HepG2 (cell line): ENCODE data around the gene STAB2. TPM values are rescaled to one million over a fixed set of nuclear protein-coding genes. Genes with fewer than 3 reads are reported as not detected.

Experiments used
- ATAC-seq: fragments of 200-7000 bp; cut with Tn5 transposase; 3 replicates; pipeline ENCODE4 v1.9.1; 2020; ENCODE audit warnings: mild to moderate bottlenecking, moderate library complexity
- BruUV-seq: library from RNA; stranded (reverse); fragments of 400-500 nt; replicated peaks from 2 replicates; lab custom pipeline; 2021; lab: Mats Ljungman, UMichigan
- CTCF ChIA-PET: fragments of 300-600 bp; formaldehyde crosslinking; extraction: SDS; loops from one replicate; lab custom pipeline; 2021; ENCODE audit warnings: low total read pairs, inconsistent platforms, low intra/inter-chr PET ratio; lab: Yijun Ruan, JAX
- POLR2A ChIA-PET: fragments of 350-600 bp; sonication (Branson Sonifier 250); formaldehyde crosslinking; loops from one replicate; lab custom pipeline; 2020; ENCODE audit warnings: antibody characterized with exemption, inconsistent platforms; lab: Yijun Ruan, JAX
- DNase-seq: peaks from one replicate; pipeline ENCODE4 v3.0.0-alpha.2; 2015; ENCODE audit warnings: low spot score
- FAIRE-seq: peaks from 3 replicates; lab custom pipeline; 2011; peaks lifted over from hg19 to GRCh38; lab: Jason Lieb, UNC
- H2AFZ ChIP-seq: one replicate; pipeline ENCODE4 v1.6.1; 2011; ENCODE audit warnings: low read length, inconsistent platforms
- H3K27ac ChIP-seq: fragments of 300-600 bp; 3 replicates; pipeline ENCODE4 v1.8.0; 2011; ENCODE audit warnings: mixed run types, mild to moderate bottlenecking, mixed read lengths, low read length, inconsistent platforms; ENCODE audit not compliant: insufficient read depth; ENCODE audit errors: extremely low read length
- H3K27me3 ChIP-seq, 2 experiments: fragments of 200-600 bp in 1 of 2; 2 replicates in 1 of 2; 3 replicates in 1 of 2; pipeline versions ENCODE4 v1.6.0 to v1.8.0; 2011; ENCODE audit warnings: low read length in 2 of 2, mild to moderate bottlenecking in 2 of 2, moderate library complexity in 2 of 2, inconsistent platforms in 1 of 2; ENCODE audit not compliant: insufficient read depth in 2 of 2, control insufficient read depth in 1 of 2
- H3K36me3 ChIP-seq, 2 experiments: fragments of 200-600 bp in 1 of 2; replicated peaks in 1 of 2; 2 replicates in 1 of 2; 3 replicates in 1 of 2; pipeline versions ENCODE4 v1.5.1 to v1.8.0; 2011; ENCODE audit warnings: low read length in 2 of 2, inconsistent platforms in 1 of 2; ENCODE audit not compliant: insufficient read depth in 2 of 2, control insufficient read depth in 1 of 2
- H3K4me1 ChIP-seq: 2 replicates; pipeline ENCODE4 v1.5.1; 2012; ENCODE audit warnings: low read length, inconsistent platforms; ENCODE audit not compliant: insufficient read depth
- H3K4me2 ChIP-seq: 2 replicates; pipeline ENCODE4 v1.6.0; 2011; ENCODE audit warnings: low read depth, low read length, inconsistent platforms
- H3K4me3 ChIP-seq, 3 experiments: fragments of 200-600 bp in 1 of 3; sonication (generic), shearing (Covaris generic) in 1 of 3; replicated peaks in 1 of 3; 2 replicates each; pipeline ENCODE4 v1.5.1; 2011 to 2016; ENCODE audit warnings: low read length in 3 of 3, inconsistent platforms in 2 of 3, low read depth in 2 of 3, mild to moderate bottlenecking in 2 of 3, control low read depth in 1 of 3, mixed read lengths in 1 of 3; ENCODE audit not compliant: insufficient read depth in 1 of 3
- H3K79me2 ChIP-seq: one replicate; pipeline ENCODE4 v1.6.1; 2011; ENCODE audit warnings: low read length, inconsistent platforms; ENCODE audit not compliant: insufficient read depth
- H3K9ac ChIP-seq: 2 replicates; pipeline ENCODE4 v1.6.0; 2011; ENCODE audit warnings: mild to moderate bottlenecking, low read depth, low read length, inconsistent platforms; ENCODE audit not compliant: insufficient read depth
- H3K9me3 ChIP-seq: 2 replicates; pipeline ENCODE4 v1.5.1; 2012; ENCODE audit warnings: mild to moderate bottlenecking, low read length
- H4K20me1 ChIP-seq: 2 replicates; pipeline ENCODE4 v1.6.0; 2011; ENCODE audit warnings: inconsistent platforms, mild to moderate bottlenecking, low read length, moderate library complexity; ENCODE audit not compliant: insufficient read depth
- ARNT2 ChIP-seq: sonication (generic); formaldehyde crosslinking; IDR thresholded peaks from 2 replicates; pipeline ENCODE4 v1.8.0; 2022; ENCODE audit warnings: mild to moderate bottlenecking, low read depth, missing genetic modification reagents, moderate library complexity
- DMAP1 ChIP-seq: IDR thresholded peaks from 2 replicates; pipeline ENCODE4 v1.6.1; 2016
- ELF4 ChIP-seq: sonication (generic); formaldehyde crosslinking; IDR thresholded peaks from 2 replicates; pipeline ENCODE4 v1.5.0; 2020; ENCODE audit warnings: missing genetic modification reagents, mild to moderate bottlenecking, moderate library complexity, borderline replicate concordance
- MED8 ChIP-seq: sonication (generic); formaldehyde crosslinking; IDR thresholded peaks from 2 replicates; pipeline ENCODE4 v1.8.1; 2023; ENCODE audit warnings: mild to moderate bottlenecking, missing genetic modification reagents; ENCODE audit not compliant: insufficient replicate concordance
- MXD3 ChIP-seq: IDR thresholded peaks from 2 replicates; pipeline ENCODE4 v1.6.1; 2016; ENCODE audit warnings: mild to moderate bottlenecking, missing biosample characterization, missing genetic modification reagents
- PAXIP1 ChIP-seq: sonication (generic); formaldehyde crosslinking; conservative IDR thresholded peaks from 2 replicates; pipeline ENCODE4 v1.4.0; 2020; ENCODE audit warnings: mild to moderate bottlenecking, missing genetic modification reagents, moderate library complexity
- TCF7 ChIP-seq: sonication (generic); IDR thresholded peaks from 2 replicates; pipeline ENCODE4 v1.6.1; 2016; ENCODE audit warnings: antibody characterized with exemption, low read depth
- TMF1 ChIP-seq: sonication (generic); formaldehyde crosslinking; IDR thresholded peaks from 2 replicates; pipeline ENCODE4 v1.8.1; 2022; ENCODE audit warnings: low read depth, missing genetic modification reagents
- ZFP36L1 ChIP-seq: sonication (generic); formaldehyde crosslinking; IDR thresholded peaks from 2 replicates; pipeline ENCODE4 v1.8.0; 2022; ENCODE audit warnings: mild to moderate bottlenecking, missing genetic modification reagents, moderate library complexity
- ZKSCAN8 ChIP-seq: IDR thresholded peaks from 2 replicates; pipeline ENCODE4 v1.6.1; 2016; ENCODE audit warnings: borderline replicate concordance, missing genetic modification reagents, missing compliant biosample characterization
- ZNF24 ChIP-seq: fragments of 450-650 bp; IDR thresholded peaks from 2 replicates; pipeline ENCODE4 v1.6.1; 2017; ENCODE audit warnings: antibody characterized with exemption, mild to moderate bottlenecking
- ZNF337 ChIP-seq: sonication (generic); formaldehyde crosslinking; IDR thresholded peaks from 2 replicates; pipeline ENCODE4 v1.5.1; 2020; ENCODE audit warnings: missing genetic modification reagents, low read depth, mild to moderate bottlenecking, borderline replicate concordance
- ZNF572 ChIP-seq: sonication (generic); formaldehyde crosslinking; IDR thresholded peaks from 2 replicates; pipeline ENCODE4 v1.5.1; 2020; ENCODE audit warnings: mild to moderate bottlenecking, missing genetic modification reagents
- ZNF746 ChIP-seq: sonication (generic); formaldehyde crosslinking; IDR thresholded peaks from 2 replicates; pipeline ENCODE4 v1.8.0; 2022; ENCODE audit warnings: mild to moderate bottlenecking, missing genetic modification reagents
- ZNF768 ChIP-seq: sonication (generic); formaldehyde crosslinking; IDR thresholded peaks from 2 replicates; pipeline ENCODE4 v1.4.0; 2020; ENCODE audit warnings: missing genetic modification reagents
- WGBS: methylation state at CpG from one replicate; pipeline ENCODE4 v1.1.6; 2017; ENCODE audit warnings: low lambda C conversion rate; 5-methylcytosine and 5-hydroxymethylcytosine counted together
- in situ Hi-C: cut with HindIII; loops from 2 replicates; pipeline ENCODE4 v1.10.0; 2017; ENCODE audit warnings: low pct_unique_long_range_greater_than_20kb; ENCODE audit not compliant: extremely low pct_ligation_motif_present
- intact Hi-C: fragments of 100-400 bp; cut with micrococcal nuclease; formaldehyde crosslinking; loops from one replicate; pipeline ENCODE4 v1.10.0; 2022; ENCODE audit not compliant: unreplicated experiment
- polyA plus RNA-seq, 8 experiments: library from polyadenylated mRNA; depleted of rRNA in 3 of 8; stranded (reverse) in 7 of 8; unstranded in 1 of 8; fragments of >200 nt; fragmentation: Illumina TruSeq in 4 of 8; extraction: Trizol in 4 of 8; gene quantifications; 2 replicates each; pipeline versions ENCODE4 v1.2.1 to v1.2.3, GENCODE V29; 2011 to 2016; ENCODE audit warnings: low read depth in 4 of 8, missing spikeins in 1 of 8, mixed read lengths in 1 of 8; ENCODE audit not compliant: insufficient read depth in 1 of 8
- total RNA-seq, 5 experiments: library from RNA; depleted of rRNA; stranded (reverse); fragments of >200 nt; fragmentation: Illumina TruSeq; extraction: Trizol; gene quantifications; 2 replicates each; pipeline ENCODE4 v1.2.3, GENCODE V29; 2016; ENCODE audit warnings: low read depth in 1 of 5
- TF ChIP-seq, protein P1 (sequence below): sonication (generic); formaldehyde crosslinking; IDR thresholded peaks from 2 replicates; pipeline ENCODE4 v1.9.0; 2021; ENCODE audit warnings: missing genetic modification reagents, borderline replicate concordance
- TF ChIP-seq, protein P2 (sequence below): sonication (generic); formaldehyde crosslinking; IDR thresholded peaks from 2 replicates; pipeline ENCODE4 v1.5.0; 2020; ENCODE audit warnings: mild to moderate bottlenecking, missing genetic modification reagents, borderline replicate concordance

STAB2 gene
- total and polyA plus RNA-seq, 2 of the 13 experiments (the other 11 are each of a cell fraction or from before 2014, with no cell fraction given) = not detected

DNA sequence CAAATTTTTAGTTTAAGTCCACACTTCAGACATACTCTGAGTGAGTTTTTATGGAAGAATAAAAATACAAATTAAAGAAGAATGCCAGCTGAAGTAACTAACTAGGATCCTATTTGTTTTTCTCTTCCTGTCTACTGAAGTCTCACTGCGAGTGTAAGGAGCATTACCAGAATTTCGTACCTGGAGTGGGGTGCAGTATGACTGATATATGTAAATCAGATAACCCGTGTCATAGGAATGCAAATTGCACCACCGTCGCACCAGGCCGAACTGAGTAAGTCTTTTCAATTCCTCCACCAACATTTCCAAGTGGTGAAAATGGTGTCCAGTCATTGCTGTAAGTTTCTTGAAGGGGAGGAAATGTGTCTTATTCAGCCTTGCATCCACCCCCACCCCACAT, 52.9 kb downstream of the STAB2 start:
- no TSS peak for BruUV-seq
- no peak for TF ChIP-seq TCF7
- no peak for TF ChIP-seq ZNF337 (CRISPR knock-in tag)
- TF ChIP-seq TMF1 = no peak
- no peak for TF ChIP-seq PAXIP1
- TF ChIP-seq, protein P1, sequence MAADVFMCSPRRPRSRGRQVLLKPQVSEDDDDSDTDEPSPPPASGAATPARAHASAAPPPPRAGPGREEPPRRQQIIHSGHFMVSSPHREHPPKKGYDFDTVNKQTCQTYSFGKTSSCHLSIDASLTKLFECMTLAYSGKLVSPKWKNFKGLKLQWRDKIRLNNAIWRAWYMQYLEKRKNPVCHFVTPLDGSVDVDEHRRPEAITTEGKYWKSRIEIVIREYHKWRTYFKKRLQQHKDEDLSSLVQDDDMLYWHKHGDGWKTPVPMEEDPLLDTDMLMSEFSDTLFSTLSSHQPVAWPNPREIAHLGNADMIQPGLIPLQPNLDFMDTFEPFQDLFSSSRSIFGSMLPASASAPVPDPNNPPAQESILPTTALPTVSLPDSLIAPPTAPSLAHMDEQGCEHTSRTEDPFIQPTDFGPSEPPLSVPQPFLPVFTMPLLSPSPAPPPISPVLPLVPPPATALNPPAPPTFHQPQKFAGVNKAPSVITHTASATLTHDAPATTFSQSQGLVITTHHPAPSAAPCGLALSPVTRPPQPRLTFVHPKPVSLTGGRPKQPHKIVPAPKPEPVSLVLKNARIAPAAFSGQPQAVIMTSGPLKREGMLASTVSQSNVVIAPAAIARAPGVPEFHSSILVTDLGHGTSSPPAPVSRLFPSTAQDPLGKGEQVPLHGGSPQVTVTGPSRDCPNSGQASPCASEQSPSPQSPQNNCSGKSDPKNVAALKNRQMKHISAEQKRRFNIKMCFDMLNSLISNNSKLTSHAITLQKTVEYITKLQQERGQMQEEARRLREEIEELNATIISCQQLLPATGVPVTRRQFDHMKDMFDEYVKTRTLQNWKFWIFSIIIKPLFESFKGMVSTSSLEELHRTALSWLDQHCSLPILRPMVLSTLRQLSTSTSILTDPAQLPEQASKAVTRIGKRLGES (CRISPR knock-in tag) = no peak
- no peak for TF ChIP-seq ELF4 (CRISPR knock-in tag)
- TF ChIP-seq ZKSCAN8 (CRISPR knock-in tag) = no peak
- no peak for TF ChIP-seq DMAP1 (CRISPR knock-in tag)
- TF ChIP-seq MXD3 = no peak
- TF ChIP-seq MED8 = no peak
- no peak for TF ChIP-seq ZNF24
- TF ChIP-seq, protein P2, sequence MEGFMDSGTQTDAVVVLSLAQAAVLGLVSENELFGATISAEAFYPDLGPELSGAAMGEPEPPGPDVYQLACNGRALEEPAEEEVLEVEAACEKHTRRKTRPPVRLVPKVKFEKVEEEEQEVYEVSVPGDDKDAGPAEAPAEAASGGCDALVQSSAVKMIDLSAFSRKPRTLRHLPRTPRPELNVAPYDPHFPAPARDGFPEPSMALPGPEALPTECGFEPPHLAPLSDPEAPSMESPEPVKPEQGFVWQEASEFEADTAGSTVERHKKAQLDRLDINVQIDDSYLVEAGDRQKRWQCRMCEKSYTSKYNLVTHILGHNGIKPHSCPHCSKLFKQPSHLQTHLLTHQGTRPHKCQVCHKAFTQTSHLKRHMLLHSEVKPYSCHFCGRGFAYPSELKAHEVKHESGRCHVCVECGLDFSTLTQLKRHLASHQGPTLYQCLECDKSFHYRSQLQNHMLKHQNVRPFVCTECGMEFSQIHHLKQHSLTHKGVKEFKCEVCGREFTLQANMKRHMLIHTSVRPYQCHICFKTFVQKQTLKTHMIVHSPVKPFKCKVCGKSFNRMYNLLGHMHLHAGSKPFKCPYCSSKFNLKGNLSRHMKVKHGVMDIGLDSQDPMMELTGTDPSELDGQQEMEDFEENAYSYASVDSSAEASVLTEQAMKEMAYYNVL (CRISPR knock-in tag) = no peak
- no peak for TF ChIP-seq ZNF768 (CRISPR knock-in tag)
- no peak for TF ChIP-seq ZFP36L1 (CRISPR knock-in tag)
- TF ChIP-seq ZNF746 (CRISPR knock-in tag) = no peak
- no peak for TF ChIP-seq ZNF572 (CRISPR knock-in tag)
- TF ChIP-seq ARNT2 (CRISPR knock-in tag) = no peak

More for the DNA sequence above, 52.9 kb downstream of the STAB2 start:
- WGBS = 42% methylated on average over 6 of the region's 6 CpGs
- no peak for ATAC-seq
- no peaks in the 10 kb centered on the region for H3K79me2 ChIP-seq
- ChIA-PET POLR2A (no interaction called here), CTCF (no interaction called here)
- H3K4me1 ChIP-seq = peaks cover 9% of the 10 kb centered on the region
- in situ Hi-C loops = no loop called here
- H3K4me3 ChIP-seq = no peak overlapping the region
- H3K9me3 ChIP-seq = no peaks in the 10 kb centered on the region
- no peaks in the 10 kb centered on the region for H4K20me1 ChIP-seq
- peaks cover 0 to 2% of the 10 kb centered on the region in 2 experiments; a peak in 1 of 5 replicates for H3K27me3 ChIP-seq
- no peak overlapping the region for H3K27ac ChIP-seq
- no peak overlapping the region for H3K4me2 ChIP-seq
- H3K9ac ChIP-seq = no peak overlapping the region
- FAIRE-seq = no peak
- intact Hi-C loops = no loop called here
- DNase-seq = no peak
- H2AFZ ChIP-seq = no peak overlapping the region
- no peaks in the 10 kb centered on the region for H3K36me3 ChIP-seq
